A673 (cell line): ENCODE measurements around the gene ATP2C1.

Experiments
- EZH2 ChIP-seq: fragments of 200-600 bp; sonication (generic); IDR thresholded peaks from 2 replicates; pipeline ENCODE4 v1.6.1; 2017; ENCODE audit warnings: borderline replicate concordance, low read depth, mild to moderate bottlenecking, mixed read lengths, antibody characterized with exemption, low read length; ENCODE audit not compliant: poor library complexity, severe bottlenecking
- TF ChIP-seq, protein P1 (sequence below): fragments of 300-800, 200-600 bp; sonication (generic); conservative IDR thresholded peaks from 2 replicates; pipeline ENCODE4 v1.5.1; 2017; ENCODE audit warnings: low read depth, mild to moderate bottlenecking, antibody characterized with exemption, low read length, moderate library complexity, mixed read lengths

GRCh38 chr3:130991126-130991525 is 97.2 kb downstream of the ATP2C1 start:
- TF ChIP-seq EZH2: no peak
- TF ChIP-seq, protein P1, sequence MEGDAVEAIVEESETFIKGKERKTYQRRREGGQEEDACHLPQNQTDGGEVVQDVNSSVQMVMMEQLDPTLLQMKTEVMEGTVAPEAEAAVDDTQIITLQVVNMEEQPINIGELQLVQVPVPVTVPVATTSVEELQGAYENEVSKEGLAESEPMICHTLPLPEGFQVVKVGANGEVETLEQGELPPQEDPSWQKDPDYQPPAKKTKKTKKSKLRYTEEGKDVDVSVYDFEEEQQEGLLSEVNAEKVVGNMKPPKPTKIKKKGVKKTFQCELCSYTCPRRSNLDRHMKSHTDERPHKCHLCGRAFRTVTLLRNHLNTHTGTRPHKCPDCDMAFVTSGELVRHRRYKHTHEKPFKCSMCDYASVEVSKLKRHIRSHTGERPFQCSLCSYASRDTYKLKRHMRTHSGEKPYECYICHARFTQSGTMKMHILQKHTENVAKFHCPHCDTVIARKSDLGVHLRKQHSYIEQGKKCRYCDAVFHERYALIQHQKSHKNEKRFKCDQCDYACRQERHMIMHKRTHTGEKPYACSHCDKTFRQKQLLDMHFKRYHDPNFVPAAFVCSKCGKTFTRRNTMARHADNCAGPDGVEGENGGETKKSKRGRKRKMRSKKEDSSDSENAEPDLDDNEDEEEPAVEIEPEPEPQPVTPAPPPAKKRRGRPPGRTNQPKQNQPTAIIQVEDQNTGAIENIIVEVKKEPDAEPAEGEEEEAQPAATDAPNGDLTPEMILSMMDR: no peak
